Measurements from ENCODE around the gene FUBP3.

FUBP3 gene

GRCh38 chr9:130575514-130575913 lies 3.9 kb upstream of the FUBP3 start:
- no peak for TF ChIP-seq CTCF (conservative IDR thresholded peaks at IDR 0.05; ENCODE audit: control insufficient read depth, insufficient read depth, low read depth, low read length)
- no peak overlapping the region for H3K4me3 ChIP-seq (ENCODE audit: control insufficient read depth, low read depth, low read length)
- DNase-seq (ENCODE audit: low read depth): no peak

- TF ChIP-seq CTCF (conservative IDR thresholded peaks at IDR 0.05; ENCODE audit: control insufficient read depth, insufficient read depth, low read depth, low read length): no peak
- no peak for DNase-seq (ENCODE audit: low read depth)
- no peak overlapping the region for H3K4me3 ChIP-seq (ENCODE audit: control insufficient read depth, low read depth, low read length)
Measured at GRCh38 chr9:130576176-130576575, 3.2 kb upstream of the FUBP3 start.

GRCh38 chr9:130579738-130580463 lies 524 bp downstream of the FUBP3 start:
- no peak for DNase-seq (ENCODE audit: low read depth)
- H3K4me3 ChIP-seq (ENCODE audit: control insufficient read depth, low read depth, low read length): peak overlapping the region; percentile 93
- no peak for TF ChIP-seq CTCF (conservative IDR thresholded peaks at IDR 0.05; ENCODE audit: control insufficient read depth, insufficient read depth, low read depth, low read length)

- no peak for TF ChIP-seq CTCF (conservative IDR thresholded peaks at IDR 0.05; ENCODE audit: control insufficient read depth, insufficient read depth, low read depth, low read length)
- no peak overlapping the region for H3K4me3 ChIP-seq (ENCODE audit: control insufficient read depth, low read depth, low read length)
- no peak for DNase-seq (ENCODE audit: low read depth)
Measured at GRCh38 chr9:130581766-130582165, 2.4 kb downstream of the FUBP3 start.

- no peak overlapping the region for H3K4me3 ChIP-seq (ENCODE audit: control insufficient read depth, low read depth, low read length)
- no peak for DNase-seq (ENCODE audit: low read depth)
- TF ChIP-seq CTCF (conservative IDR thresholded peaks at IDR 0.05; ENCODE audit: control insufficient read depth, insufficient read depth, low read depth, low read length): no peak
Measured at GRCh38 chr9:130583271-130583670, 3.9 kb downstream of the FUBP3 start.

GRCh38 chr9:130587921-130588320 lies 8.5 kb downstream of the FUBP3 start:
- H3K4me3 ChIP-seq (ENCODE audit: control insufficient read depth, low read depth, low read length): no peak overlapping the region
- DNase-seq (ENCODE audit: low read depth): no peak
- TF ChIP-seq CTCF (conservative IDR thresholded peaks at IDR 0.05; ENCODE audit: control insufficient read depth, insufficient read depth, low read depth, low read length): no peak
